Peyer's patch (tissue), 4 donors: ENCODE measurements around the gene TLL2. TPM values are rescaled to one million over a fixed set of nuclear protein-coding genes. Genes with fewer than 3 reads are reported as not detected.

Experiments used
- DNase-seq, 3 donors: peaks; one replicate each; pipeline ENCODE4 v3.0.0-alpha.2; 2017 to 2019
- H3K27ac ChIP-seq, 4 donors: fragments of 200-600 bp; sonication (generic); one replicate each; pipeline ENCODE4 v1.5.1; 2016 to 2019
- H3K27me3 ChIP-seq, 2 donors: fragments of 200-600 bp; sonication (generic); one replicate each; pipeline ENCODE4 v1.5.1; 2019
- H3K36me3 ChIP-seq, 3 donors: fragments of 200-600 bp; sonication (generic); one replicate each; pipeline ENCODE4 v1.5.1; 2016 to 2019
- H3K4me1 ChIP-seq, 4 donors: fragments of 200-600 bp; sonication (generic); one replicate each; pipeline ENCODE4 v1.5.1; 2016 to 2019
- H3K4me3 ChIP-seq, 4 donors: fragments of 200-600 bp; sonication (generic); 1 replicate in 3 of 4; 2 replicates in 1 of 4; pipeline ENCODE4 v1.5.1; 2016 to 2019; ENCODE audit warnings: mild to moderate bottlenecking in 1 of 4
- H3K9me3 ChIP-seq, 4 donors: fragments of 200-600 bp; sonication (generic); one replicate each; pipeline ENCODE4 v1.5.1; 2016 to 2019; ENCODE audit warnings: mild to moderate bottlenecking in 1 of 4
- CTCF ChIP-seq, 6 experiments: fragments of 450-650 bp in 4 of 6; fragments of 200-600 bp in 2 of 6; sonication (generic) in 1 of 6; IDR thresholded peaks; one replicate each; pipeline ENCODE4 v1.5.1; 2017 to 2019; ENCODE audit warnings: antibody characterized with exemption in 6 of 6, mild to moderate bottlenecking in 3 of 6, moderate library complexity in 1 of 6
- POLR2A ChIP-seq, 2 donors: fragments of 450-650 bp; IDR thresholded peaks; one replicate each; pipeline ENCODE4 v1.5.1; 2017; ENCODE audit warnings: antibody characterized with exemption in 2 of 2, mild to moderate bottlenecking in 2 of 2, moderate library complexity in 2 of 2
- total RNA-seq, 4 donors: library from RNA; depleted of rRNA; stranded (reverse); fragments of >200 nt; gene quantifications; one replicate each; pipeline ENCODE4 v1.1.0, GENCODE V29; 2016

The TLL2 gene
- total RNA-seq, 4 donors from 2014 or later: 0.27 to 0.83 (median 0.38) TPM; not detected in 1

GRCh38 chr10:96387601-96388000 lies 126.1 kb downstream of the TLL2 start:
- no peaks in the 10 kb centered on the region for H3K27me3 ChIP-seq
- H3K9me3 ChIP-seq: no peaks in the 10 kb centered on the region
- no peak overlapping the region for H3K4me3 ChIP-seq
- no peak for DNase-seq
- TF ChIP-seq POLR2A (IDR thresholded peaks at IDR 0.05): no peak
- no peak for TF ChIP-seq CTCF (IDR thresholded peaks at IDR 0.05)
- no peak overlapping the region for H3K27ac ChIP-seq
- no peaks in the 10 kb centered on the region for H3K36me3 ChIP-seq
- no peaks in the 10 kb centered on the region for H3K4me1 ChIP-seq

GRCh38 chr10:96387161-96387560 lies 126.6 kb downstream of the TLL2 start:
- Histone ChIP-seq H3K27ac (no peak overlapping the region), H3K4me1 (no peaks in the 10 kb centered on the region), H3K4me3 (no peak overlapping the region), H3K36me3 (no peaks in the 10 kb centered on the region), H3K9me3 (no peaks in the 10 kb centered on the region), H3K27me3 (no peaks in the 10 kb centered on the region)
- TF ChIP-seq POLR2A (IDR thresholded peaks at IDR 0.05) (no peak), CTCF (IDR thresholded peaks at IDR 0.05) (no peak)
- DNase-seq: no peak

GRCh38 chr10:96384506-96384905 lies 129.2 kb downstream of the TLL2 start:
- Histone ChIP-seq H3K4me3 (no peak overlapping the region), H3K27ac (no peak overlapping the region), H3K36me3 (no peaks in the 10 kb centered on the region), H3K4me1 (peaks cover 0 to 4% (median 0%) of the 10 kb centered on the region in 4 donors), H3K27me3 (no peaks in the 10 kb centered on the region), H3K9me3 (no peaks in the 10 kb centered on the region)
- TF ChIP-seq POLR2A (IDR thresholded peaks at IDR 0.05) (no peak), CTCF (IDR thresholded peaks at IDR 0.05) (no peak)
- no peak for DNase-seq

GRCh38 chr10:96380821-96381220 lies 132.9 kb downstream of the TLL2 start:
- Histone ChIP-seq H3K9me3 (no peaks in the 10 kb centered on the region), H3K27me3 (no peaks in the 10 kb centered on the region), H3K4me3 (no peak overlapping the region), H3K4me1 (peaks cover 0 to 10% (median 0%) of the 10 kb centered on the region in 4 donors), H3K36me3 (no peaks in the 10 kb centered on the region), H3K27ac (no peak overlapping the region)
- TF ChIP-seq CTCF (IDR thresholded peaks at IDR 0.05) (no peak), POLR2A (IDR thresholded peaks at IDR 0.05) (no peak)
- DNase-seq: no peak

- Histone ChIP-seq H3K36me3 (no peaks in the 10 kb centered on the region), H3K27ac (no peak overlapping the region), H3K4me1 (peaks cover 0 to 14% (median 0%) of the 10 kb centered on the region in 4 donors)
Observed at GRCh38 chr10:96379758-96380157, 134.0 kb downstream of the TLL2 start.

More at GRCh38 chr10:96379758-96380157, 134.0 kb downstream of the TLL2 start:
- DNase-seq: no peak
- H3K27me3 ChIP-seq: no peaks in the 10 kb centered on the region
- no peaks in the 10 kb centered on the region for H3K9me3 ChIP-seq
- no peak overlapping the region for H3K4me3 ChIP-seq
- TF ChIP-seq CTCF (IDR thresholded peaks at IDR 0.05) (no peak), POLR2A (IDR thresholded peaks at IDR 0.05) (no peak)
